NCI-H2227 (cell line): ENCODE results near the gene EWSR1.
"Not testable (repeated sequence)": the region's sequence is repeated elsewhere in the genome, so short reads cannot be mapped to it uniquely, and the experiment has no call there.

Source experiments
- DNase-seq: peaks from one replicate; lab custom pipeline; 2025; ENCODE audit not compliant: unreplicated experiment; lab: John Stamatoyannopoulos, UW

EWSR1 gene, protein sequence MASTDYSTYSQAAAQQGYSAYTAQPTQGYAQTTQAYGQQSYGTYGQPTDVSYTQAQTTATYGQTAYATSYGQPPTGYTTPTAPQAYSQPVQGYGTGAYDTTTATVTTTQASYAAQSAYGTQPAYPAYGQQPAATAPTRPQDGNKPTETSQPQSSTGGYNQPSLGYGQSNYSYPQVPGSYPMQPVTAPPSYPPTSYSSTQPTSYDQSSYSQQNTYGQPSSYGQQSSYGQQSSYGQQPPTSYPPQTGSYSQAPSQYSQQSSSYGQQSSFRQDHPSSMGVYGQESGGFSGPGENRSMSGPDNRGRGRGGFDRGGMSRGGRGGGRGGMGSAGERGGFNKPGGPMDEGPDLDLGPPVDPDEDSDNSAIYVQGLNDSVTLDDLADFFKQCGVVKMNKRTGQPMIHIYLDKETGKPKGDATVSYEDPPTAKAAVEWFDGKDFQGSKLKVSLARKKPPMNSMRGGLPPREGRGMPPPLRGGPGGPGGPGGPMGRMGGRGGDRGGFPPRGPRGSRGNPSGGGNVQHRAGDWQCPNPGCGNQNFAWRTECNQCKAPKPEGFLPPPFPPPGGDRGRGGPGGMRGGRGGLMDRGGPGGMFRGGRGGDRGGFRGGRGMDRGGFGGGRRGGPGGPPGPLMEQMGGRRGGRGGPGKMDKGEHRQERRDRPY

DNA sequence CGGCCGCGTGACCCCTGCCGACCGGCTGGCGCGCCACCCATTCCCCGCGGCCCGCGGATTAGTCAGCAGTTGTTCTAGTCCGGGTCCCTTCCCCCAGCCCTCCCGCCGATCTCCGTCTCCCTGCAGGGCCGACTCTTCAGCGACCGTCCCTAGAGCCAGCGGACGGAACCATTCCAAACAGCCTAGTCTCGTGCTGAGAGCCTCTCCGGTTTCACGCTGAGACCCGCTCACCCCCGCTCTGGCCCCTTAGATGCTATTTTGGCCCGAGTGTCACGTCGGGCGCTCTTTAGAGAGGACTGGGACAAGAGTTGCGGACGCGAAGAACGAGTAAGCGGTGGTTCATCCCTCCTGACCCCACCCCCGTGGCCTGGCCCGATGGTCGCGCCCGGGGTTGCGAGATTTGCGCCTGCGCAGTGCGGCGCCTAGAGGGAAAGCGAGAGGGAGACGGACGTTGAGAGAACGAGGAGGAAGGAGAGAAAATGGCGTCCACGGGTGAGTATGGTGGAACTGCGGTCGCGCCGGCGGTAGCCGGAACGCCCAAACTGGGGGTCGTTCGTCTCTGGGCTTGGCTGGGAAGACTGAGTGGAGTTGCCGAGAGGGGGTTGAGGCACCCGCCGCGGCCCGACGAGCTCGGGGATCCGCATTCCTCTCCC is at the start of gene EWSR1, which contains the start of gene RHBDD3:
Gene EWSR1, plus strand, starts transcription at position 411 of the 653 bp plus-strand sequence. Its CDS starts 69 bp downstream, at position 480.
Gene RHBDD3, minus strand, starts transcription at position 124 of the 653 bp plus-strand sequence. CDS start 2,355 bp downstream, outside the sequence.
- DNase-seq, result peak; percentile 93

DNA sequence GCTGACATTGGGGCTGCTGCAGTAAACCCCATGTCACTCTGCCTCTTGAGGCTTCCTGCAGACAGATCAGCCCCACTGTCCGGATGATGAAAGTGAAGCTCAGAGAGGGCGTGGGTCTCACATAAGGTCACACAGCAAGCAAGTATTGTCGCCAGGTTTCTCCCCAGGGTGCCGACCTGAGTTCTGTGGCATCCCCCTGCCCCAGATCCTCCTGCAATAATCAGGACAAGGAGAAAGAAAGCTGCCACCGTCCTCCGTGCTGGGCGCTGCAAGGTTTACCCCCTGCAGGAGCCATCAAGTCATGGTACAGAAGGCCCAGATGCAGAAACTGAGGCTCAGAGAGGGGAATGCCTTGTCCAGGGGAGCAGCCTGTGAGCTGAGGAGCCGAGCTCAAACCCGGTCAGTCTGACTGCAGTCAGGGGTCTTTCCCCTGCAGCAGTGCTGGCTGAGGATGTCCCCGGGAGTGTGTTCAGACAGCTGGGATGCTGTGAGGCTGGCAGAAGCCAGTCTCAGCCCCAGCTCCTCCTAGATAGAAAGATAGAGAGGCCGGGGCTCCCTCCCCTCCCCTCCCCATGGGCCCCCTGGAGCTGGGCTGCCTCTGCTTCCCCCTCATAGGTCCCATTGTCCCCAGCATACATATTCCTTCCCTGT is 49.2 kb upstream of the EWSR1 start:
- DNase-seq, result no peak

DNA sequence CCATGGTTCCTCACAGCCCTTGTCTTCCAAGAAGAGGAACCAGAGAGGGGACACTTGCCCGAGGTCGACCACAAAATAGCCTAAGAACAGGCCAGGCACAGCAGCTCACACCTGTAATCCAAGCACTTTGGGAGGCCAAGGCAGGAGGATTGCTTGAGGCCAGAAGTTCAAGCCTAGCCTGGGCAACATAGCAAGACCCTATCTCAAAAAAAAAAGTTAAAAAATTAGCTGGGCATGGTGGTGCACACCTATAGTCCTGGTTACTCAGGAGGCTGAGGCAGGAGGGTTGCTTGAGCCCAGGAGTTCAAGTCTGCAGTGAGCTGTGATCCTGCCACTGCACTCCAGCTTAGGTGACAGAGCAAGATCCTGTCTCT is 48.7 kb upstream of the EWSR1 start:
- not testable (repeated sequence) for DNase-seq

DNA sequence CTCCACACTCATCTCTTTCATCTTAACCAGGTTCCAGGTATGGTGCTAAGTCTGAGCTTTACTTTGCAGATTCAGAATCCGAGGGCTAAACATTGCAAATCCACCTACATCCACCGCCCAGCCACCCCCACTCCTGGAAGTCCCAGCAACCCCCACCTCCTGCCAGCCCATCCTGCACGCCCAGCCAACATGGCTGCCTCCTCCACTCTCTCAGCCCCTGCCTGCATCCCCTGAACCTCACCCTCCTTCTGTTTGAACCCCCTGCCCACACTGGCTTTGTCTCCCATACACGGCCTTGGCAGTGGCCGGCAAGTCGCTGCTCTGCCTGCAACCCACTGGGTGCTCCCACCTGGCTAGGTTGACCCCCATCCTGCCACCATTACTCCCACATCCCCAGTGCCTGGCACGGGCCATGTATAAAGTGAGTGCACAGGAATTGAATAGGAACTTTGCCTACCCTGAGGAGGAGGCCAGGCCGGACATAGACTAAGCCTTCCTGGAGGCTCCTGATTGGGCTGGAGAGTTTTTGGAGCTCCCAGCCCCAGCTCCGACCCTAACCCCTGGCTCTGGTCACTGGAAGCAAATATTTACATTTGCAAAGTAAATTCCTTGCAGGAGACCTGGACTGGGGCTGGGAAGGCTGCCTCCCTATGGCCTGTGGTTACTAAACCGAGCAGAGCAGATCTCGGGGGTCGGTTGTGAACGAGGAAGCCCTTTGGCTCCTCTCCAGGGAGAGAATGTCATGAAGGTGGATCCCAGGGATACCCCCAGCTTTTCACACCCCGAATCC is 48.0 kb upstream of the EWSR1 start:
- DNase-seq, result no peak

DNA sequence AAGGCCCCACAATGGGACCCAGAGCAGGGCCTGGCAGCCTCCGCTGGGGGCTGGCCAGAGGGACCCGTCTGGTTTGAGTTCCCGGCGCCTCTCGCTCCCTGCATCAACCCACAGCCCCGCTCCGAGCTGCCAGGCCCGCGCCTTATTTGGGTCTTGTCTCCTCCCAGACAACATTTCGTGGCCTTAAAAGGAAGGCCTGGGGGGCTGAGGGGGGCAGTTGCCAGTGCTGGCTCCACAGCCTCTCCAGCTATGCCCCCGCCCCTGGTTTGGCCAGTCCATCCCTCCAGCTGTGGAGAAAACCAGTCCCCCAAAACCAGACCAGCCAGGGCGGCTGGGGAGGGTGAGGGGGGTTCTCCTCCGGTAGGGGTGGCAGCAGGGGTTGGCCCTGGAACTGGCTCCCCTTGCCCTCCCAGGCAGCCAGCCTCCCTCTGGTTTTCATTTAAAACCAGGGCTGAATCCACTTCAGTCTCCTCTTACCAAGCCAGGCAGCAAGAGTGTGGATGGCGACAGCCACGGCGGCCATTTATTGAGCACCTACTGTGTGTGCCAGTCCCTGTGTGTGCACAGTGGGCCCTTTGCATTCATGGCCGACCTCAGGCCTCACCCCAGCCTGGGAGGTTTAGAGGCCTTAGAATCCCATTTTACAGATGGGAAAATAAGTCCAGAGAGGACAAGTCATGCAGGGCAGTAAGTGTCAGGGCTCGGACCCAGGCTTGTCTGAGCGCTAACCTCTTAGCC is 43.8 kb upstream of the EWSR1 start:
- no peak for DNase-seq

DNA sequence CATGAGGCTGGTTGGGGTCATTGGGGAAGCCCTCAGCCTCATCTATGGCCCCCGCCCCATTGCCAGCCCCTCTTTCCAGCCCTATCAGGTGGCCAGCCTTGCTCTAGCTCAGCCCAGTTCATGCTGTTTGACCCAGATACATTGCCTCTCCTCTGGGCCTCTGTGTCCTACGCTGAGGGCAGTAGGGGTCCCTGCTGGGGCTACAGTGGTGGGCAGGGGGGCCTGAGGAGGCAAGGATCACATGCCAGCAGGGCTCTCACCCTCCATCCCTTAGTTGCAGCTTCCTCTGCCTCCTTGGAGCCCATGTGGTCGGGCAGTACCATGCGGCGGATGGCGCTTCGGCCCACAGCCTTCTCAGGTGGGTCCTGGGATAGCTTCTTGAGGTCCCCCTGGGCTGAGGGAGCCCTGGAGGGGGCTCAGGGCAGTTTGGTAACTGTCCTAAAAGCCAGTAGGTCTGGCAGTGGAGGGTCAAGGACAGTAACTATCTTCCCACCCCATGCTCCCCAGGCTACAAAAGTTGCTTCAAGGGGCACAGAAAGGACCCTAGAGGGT is 43.1 kb upstream of the EWSR1 start:
- DNase-seq, result no peak

DNA sequence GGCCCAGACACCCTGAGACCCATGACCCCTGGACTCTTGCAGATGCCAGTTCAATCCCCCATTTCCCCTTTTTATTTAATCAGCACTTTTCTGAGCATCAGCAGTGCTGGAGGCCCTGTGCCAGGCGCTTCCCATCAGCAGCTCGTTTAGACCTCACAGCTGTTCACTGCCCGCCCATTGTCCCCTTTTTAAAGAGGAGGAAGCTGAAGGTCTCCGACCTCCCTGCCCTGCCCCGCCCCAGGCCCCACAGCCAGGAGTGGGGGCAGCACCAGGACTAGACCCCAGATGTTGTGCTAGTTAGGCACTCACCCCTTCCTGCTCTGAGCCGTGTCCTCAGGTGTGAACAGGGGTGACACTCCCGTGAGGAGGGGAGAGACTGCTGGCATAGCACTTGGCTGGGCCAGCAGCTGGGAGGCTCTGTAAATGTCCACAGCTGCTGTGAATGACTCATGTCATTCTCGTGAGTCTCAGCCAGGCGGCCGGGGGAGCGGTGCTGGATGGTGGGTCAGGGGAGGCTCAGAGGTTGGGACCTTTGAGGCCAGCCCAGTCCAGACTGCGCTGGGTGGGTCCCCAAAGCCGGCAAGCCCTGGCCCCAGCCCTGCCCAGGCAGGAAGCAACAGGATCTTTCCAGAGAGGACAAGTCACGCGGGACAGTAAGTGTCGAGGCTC is 42.5 kb upstream of the EWSR1 start:
- DNase-seq, result peak; percentile 7

DNA sequence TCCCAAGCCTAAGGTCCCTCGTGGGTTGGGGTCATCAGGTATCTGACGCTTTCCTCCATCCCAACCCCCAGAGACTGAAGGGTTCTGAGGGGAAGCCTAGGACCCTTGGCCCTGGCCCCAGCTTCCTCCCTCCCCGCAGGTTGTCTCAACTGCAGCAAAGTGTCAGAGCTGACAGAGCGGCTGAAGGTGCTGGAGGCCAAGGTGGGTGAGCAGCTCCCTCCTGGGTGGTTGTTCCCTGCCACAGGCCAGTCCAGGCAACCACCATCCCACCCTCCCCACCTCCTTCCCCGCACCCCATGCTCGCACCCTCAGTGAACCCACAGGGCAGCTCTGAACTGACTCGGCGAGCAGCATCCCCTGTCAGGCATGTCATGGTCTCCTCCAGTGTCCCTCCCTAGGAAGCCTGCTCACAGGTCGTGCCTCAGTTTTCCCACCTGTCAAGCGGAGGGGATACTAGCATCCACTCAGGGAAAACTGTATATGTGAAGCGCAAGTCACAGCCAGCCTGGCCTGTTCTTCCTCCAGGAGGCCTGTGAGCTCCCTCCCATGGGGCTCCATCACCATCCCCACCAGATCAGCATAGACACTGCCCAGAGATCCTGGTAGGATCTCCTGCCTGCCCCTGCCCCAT is 41.6 kb upstream of the EWSR1 start:
- DNase-seq, result no peak

DNA sequence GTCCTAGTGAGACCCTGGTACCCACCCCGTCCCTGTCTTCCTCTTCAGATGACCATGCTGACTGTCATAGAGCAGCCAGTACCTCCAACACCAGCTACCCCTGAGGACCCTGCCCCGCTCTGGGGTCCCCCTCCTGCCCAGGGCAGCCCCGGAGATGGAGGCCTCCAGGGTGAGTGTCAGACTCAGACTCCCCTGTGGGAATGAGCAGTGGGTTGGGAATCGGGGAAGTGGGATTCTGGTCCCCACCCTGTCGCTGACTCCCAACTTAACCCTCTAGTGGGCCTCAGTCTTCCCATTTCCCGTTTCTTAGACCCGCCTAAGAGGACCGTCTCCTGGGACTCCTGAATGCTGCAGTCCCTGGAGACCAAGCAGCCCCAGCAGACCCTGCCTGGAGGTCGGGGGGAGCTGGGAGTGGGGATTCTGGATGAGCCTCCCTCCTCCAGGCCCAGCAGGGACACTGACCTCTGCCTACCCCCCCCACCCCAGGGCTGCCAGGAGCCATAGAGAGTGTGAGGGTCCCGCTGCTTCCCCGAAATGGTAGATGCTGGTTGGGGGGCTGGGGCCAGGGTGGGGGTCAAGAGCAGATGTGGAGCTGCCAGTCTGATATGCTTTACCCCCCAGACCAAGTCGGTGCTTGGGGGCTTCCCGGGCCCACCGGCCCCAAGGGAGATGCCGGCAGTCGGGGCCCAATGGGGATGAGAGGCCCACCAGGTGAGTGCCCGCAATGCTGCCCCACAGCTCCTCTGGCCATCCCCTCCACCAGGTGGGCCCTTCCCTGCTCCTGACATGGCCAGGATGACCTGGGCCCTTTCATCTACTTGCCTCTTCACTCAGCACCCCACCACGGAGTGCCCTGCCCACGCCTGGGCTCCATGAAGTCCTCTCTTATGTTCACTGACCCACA is 36.8 kb upstream of the EWSR1 start:
- no peak for DNase-seq

DNA sequence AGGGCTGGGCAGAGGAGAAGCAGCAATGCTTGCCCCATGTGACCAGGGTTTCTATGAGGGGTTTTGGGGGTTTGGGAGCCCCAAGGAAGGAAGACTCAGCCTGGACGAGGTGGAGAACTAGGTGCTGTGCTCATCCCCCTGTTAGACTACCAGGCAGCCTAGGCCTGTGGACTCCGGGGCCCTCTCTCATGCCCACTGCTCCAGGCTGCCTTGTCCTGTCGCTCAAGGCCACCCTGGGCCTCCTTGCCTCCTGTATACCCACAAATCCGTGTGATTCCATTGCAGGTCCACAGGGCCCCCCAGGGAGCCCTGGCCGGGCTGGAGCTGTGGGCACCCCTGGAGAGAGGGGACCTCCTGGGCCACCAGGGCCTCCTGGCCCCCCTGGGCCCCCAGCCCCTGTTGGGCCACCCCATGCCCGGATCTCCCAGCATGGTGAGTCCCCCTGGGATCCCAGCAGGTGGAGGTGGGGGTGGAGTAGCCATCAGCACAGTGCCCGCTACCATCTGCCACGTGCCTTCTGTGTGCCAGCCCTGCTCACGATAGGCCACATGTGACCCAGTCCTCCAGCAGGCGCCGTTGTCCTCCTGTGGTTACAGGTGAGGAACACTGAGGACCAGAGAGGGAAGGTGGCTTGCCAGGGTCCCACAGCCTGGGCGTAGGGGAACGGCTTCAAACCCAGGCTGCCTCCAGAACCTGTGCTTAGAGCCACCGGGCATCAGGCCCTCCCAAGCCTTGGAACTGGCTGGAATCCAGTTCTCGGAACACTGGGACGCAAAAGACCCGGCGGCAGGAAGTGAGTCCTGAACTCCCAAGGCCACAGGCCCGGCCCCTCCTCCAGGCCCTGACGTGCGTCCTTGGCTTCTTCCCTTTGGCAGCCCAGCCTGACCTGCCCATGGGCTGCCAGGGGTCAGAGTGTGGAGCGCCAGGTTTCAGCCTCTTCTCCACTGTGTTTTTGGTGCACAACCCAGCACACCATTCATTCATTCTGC is 35.8 kb upstream of the EWSR1 start:
- DNase-seq, result no peak

DNA sequence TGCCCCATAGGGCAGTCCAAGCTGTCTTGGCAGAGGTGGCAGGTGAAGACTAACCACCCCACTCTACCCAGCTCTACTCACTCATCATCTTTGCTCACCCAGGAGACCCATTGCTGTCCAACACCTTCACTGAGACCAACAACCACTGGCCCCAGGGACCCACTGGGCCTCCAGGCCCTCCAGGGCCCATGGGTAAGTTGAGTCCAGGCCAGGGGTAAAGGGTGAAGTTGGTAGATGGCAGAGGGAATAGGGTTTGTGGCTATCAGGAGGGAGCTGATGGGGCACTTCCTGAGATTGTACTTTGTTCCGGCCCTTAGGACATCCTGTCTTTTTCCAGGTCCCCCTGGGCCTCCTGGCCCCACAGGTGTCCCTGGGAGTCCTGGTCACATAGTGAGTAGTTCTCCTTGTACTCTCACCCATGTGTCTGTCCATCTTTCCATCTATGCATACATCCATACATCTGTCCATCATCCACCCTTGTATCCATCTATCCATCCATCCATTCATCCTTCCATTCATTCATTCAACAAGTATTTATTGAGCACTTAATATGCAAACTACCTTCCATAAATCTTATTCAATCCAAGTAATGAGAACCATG is 34.7 kb upstream of the EWSR1 start:
- no peak for DNase-seq

DNA sequence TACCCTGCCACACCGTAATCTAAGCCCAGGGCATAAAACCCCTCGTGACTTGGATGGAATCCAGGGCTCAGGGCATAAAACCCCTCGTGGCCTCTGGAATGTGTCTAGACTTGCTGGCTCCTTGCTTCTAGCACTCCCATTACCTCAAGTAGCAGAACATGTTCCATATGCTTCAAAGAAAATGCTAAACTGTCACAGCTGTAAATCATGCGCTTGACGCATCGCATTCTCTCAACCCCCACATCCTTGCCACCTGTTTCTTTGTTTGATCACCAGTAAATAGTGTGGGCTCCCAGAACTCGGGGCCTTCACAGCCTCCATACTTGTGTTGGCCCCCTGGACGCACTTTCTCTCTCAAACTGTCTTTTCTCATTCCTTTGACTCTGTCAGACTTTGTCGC is 27.6 kb upstream of the EWSR1 start:
- DNase-seq, result not testable (repeated sequence)

DNA sequence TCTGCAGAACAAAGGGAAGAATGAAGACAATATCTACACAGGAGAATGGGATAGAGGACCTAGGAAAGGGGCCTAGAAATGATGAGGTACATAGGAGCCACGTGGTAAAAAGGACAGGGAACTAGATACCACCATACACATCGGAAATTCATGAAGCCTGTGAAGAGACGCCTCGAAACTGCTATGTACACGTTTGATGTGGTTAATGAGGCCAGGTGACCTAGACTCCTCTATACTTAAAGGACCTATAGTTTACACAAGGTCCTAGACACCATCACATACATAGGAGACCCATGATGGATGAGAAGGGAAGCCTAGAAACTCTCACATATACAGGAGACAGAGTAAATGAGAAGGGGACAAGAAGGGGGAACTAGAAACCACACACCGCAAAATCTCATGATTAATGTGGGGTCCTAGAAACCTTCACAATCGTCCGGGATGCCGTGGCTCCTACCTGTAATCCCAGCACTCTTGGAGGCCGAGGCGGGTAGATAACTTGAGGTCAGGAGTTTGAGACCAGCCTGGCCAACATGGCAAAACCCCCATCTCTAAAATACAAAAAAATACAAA is 24.1 kb upstream of the EWSR1 start:
- DNase-seq, result no peak

DNA sequence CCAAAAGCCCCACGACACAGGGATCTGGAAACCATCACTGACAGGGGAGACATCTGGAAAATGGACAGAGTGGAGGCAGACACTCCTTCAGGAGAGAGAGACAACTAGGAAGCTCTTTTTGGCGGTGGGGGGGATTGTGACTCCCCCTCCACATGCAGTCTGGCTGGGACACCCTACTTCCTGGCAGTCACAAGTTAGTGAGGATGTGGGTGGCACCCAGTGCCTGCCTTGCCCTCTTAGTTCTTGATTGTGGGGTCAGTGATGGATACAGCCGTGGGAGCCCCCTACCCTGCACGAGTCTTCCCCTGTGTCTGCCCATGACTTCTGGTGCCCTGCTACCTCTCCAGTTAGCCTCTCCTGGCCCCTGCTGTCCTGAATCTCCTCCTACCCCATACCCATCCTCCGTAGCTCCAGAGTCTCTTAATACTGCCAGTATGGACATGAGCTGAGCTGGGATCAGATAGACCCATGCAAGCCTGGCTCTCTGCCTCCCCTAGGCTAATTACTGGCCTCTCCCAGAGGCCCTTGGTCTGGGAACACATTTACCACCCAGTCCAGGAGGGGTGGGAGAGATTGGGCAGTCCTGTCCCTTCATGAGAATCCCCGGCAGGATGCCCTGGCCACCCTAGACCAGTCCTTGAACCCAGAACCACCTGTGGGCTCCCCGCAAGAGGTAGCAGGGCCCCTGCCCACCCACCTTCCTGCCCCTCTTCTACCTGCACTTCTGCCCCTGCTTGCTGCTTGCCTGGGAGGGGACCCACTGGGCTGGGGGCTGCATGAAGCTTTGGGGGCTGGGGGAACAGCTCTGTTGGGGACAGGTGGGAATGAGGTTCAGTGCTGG is 23.1 kb upstream of the EWSR1 start:
- DNase-seq, result no peak
